HG02938 (cell line): Measurements from ENCODE around the gene FANCE.
A peak's percentile ranks its signal among the peaks of the same experiment; 100 is the strongest.

Experiments
- ATAC-seq: cut with Tn5 transposase; IDR thresholded peaks from one replicate; pipeline ENCODE4 v1.9.1; 2021; ENCODE audit warnings: mild to moderate bottlenecking, moderate library complexity; ENCODE audit not compliant: unreplicated experiment

The FANCE gene

GRCh38 chr6:35452183-35453090 lies at the start of gene FANCE:
Gene FANCE, plus strand, starts transcription at chr6:35452338. Its CDS starts 208 bp downstream, at chr6:35452546.
- ATAC-seq, result peak; percentile 88

DNA sequence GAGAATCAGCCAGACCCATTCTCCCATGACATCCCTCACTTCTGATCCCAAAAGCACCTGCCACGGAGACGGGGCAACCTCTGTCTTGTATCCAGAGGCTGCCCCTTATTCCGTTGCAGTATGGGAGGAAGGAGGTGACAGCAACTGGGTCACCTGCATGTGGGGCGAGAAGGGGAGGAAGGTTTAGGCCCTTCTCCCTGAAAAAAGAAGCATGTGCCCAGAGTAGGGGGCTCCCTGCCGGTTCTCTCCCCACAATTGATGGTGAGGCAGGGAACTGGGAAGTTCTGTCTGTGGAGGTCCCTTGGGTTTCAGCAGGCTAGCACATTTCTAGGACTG lies 49.3 kb upstream of the FANCE start:
- ATAC-seq, result no peak

GRCh38 chr6:35403544-35404442 lies 48.3 kb upstream of the FANCE start:
- no peak for ATAC-seq

GRCh38 chr6:35406711-35407485 lies 45.2 kb upstream of the FANCE start:
- no peak for ATAC-seq

- ATAC-seq, result no peak
Observed at GRCh38 chr6:35409245-35409644, 42.9 kb upstream of the FANCE start.

- ATAC-seq, result no peak
Observed at GRCh38 chr6:35410131-35410530, 42.0 kb upstream of the FANCE start.

DNA sequence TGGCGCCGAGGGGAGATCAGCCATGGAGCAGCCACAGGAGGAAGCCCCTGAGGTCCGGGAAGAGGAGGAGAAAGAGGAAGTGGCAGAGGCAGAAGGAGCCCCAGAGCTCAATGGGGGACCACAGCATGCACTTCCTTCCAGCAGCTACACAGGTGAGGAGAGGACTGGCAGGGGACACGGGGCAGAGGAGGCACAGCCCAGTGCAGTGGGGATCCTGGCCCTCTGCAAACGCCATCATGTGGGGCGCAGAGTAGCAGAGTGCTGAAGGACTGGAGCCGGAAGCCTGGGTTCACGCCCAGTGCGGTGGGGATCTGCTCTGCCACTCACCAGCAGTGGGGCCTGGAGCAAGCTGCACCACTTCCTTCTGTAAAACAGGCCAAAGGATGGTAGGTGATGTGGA lies 41.1 kb upstream of the FANCE start:
- ATAC-seq, result no peak

DNA sequence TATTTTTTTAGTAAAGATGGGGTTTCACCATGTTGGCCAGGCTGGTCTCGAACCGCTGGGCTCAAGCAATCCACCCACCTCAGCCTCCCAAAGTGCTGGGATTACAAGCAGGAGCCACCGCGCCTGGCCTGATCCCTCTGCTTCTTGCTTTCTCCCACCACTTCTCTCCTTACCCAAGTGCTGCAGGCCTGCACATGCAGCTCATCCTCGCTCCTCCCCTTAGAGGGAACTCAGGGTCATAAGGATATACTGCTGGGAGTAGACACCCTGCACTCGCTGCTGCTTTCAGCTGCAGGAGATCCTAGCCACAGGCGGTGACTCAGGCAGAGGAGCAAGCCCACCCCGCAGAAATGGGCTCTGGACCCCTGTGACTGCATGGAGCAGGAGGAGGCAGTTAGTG lies 40.0 kb upstream of the FANCE start:
- no peak for ATAC-seq

- no peak for ATAC-seq
Observed at GRCh38 chr6:35413911-35414310, 38.2 kb upstream of the FANCE start.

DNA sequence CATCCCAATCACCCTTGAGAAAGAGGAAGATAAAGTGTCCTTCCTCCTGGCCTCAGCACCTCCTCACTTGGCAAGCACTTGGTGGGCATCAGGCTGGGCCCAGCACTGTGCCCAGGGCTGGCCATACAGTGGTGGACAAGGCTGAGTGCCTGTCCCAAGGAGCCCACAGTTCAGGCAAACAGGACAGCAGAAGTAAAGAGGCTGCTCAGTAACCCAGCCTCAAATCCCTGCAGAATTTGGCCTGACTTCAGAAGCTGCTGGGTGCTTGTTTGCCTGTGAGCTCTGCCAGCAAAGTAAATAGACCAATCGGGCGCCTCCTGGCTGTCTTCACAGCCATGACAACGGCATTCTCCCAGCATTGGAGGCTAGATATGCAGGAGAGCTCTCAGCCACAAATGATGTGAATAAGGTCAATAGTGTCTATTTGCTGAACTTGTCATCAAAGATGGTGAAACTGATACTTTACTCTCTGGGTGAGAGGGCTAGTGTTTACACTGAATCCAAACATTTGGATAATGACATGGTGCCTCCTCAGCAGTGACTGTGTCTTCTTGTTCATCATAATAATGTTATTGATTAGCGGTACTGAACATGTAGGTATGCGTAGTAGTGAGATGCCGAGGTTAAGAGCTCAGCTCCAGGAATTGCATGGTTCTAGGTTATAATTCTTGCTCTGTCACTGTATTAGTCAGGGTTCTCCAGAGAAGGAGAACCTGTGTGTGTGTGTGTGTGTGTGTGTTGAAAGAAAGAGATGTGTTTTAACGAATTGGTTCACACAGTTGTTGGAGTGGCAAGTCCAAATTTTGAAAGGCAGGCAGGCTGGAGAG lies 36.9 kb upstream of the FANCE start:
- ATAC-seq, result no peak

GRCh38 chr6:35417979-35418661 lies 34.0 kb upstream of the FANCE start:
- no peak for ATAC-seq

- no peak for ATAC-seq
Observed at GRCh38 chr6:35419417-35419816, 32.7 kb upstream of the FANCE start.

DNA sequence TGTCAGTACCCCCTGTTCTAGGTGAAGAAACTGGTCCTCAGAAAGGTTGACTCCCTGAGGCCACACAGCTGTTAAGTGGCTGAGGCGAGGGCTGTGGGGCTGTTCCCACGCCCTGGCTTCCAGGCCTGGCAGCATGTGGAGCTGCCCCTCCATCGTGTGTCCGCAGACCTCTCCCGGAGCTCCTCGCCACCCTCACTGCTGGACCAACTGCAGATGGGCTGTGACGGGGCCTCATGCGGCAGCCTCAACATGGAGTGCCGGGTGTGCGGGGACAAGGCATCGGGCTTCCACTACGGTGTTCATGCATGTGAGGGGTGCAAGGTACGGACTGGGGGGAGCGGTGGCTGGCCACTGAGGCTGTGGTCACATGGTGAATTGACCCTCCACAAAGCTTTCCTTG lies 32.2 kb upstream of the FANCE start:
- no peak for ATAC-seq

DNA sequence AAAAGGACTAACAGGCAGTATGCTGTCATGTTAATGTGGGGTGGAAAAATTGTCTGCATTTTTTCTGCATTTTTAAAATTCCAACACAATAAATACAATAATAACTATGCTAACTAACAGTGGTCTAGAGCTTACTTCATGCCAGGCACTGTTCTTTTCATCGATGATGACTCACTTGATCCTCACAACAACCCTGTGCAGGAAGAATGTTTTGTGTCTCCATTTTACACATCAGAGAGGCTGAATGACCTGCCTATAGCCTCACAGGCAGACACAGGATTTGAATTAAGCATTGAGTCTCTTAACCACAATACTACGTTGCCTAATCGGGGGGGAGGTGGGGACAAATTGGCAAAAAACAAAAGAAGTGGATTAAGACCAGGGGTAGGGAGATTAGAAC lies 26.9 kb upstream of the FANCE start:
- ATAC-seq, result no peak

- ATAC-seq, result no peak
Observed at GRCh38 chr6:35426074-35426473, 26.1 kb upstream of the FANCE start.

DNA sequence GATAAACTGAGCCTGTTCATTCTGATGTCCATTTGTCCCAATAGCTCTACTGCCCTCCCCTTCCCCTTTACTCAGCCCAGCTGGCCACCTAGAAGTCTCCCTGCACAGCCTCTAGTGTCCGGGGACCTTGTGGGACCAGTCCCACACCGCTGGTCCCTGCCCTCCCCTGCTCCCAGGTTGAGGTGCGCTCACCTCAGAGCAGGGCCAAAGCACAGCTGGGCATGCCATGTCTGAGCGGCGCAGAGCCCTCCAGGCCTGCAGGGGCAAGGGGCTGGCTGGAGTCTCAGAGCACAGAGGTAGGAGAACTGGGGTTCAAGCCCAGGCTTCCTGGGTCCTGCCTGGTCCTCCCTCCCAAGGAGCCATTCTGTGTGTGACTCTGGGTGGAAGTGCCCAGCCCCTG lies 24.7 kb upstream of the FANCE start:
- ATAC-seq, result no peak

GRCh38 chr6:35427851-35428321 lies 24.3 kb upstream of the FANCE start:
- ATAC-seq, result no peak

DNA sequence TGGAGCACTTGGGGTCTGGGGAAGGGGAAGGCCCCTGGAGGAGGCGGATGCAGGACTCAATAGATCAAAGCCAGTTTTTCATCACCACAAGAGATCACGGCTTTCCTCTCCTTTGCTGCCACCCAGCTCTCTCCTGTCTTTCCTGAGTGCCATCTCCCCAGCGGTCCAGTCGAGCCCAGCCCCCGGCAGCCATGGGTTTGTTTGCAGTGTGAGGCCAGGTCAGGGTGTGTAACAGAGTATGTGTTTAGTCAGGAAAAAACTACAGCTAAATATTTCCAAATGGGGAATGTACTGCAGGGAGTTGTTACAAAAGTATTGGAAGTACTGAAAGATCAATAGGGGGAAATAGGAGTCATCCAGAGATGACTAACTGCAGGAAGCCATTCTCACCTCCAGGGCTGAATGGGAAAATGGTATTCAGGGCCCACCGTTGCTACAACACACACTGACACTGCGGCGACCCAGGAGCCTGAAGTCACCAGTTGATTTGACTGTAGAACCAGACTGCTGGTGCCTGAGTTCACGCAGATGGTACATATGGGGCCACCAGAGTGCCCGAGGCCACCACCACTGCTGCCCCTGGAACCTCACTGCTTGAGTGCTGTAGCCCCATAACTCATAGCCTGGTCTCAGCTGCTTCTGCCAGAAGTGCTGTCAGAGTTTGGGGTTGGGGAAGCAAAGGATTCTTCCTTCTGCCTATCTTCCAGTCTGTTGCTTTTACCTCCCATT lies 23.6 kb upstream of the FANCE start:
- ATAC-seq, result no peak

GRCh38 chr6:35429463-35429862 lies 22.7 kb upstream of the FANCE start:
- no peak for ATAC-seq
